ENCODE results near the gene ATP2A3.

The ATP2A3 gene

GRCh38 chr17:3972281-3972731 lies 8.1 kb upstream of the ATP2A3 start:
- peak; percentile 26 for DNase-seq

GRCh38 chr17:3970668-3971067 lies 6.4 kb upstream of the ATP2A3 start:
- no peak for DNase-seq

GRCh38 chr17:3969963-3970362 lies 5.7 kb upstream of the ATP2A3 start:
- DNase-seq, result no peak

GRCh38 chr17:3968886-3969524 lies 4.8 kb upstream of the ATP2A3 start:
- no peak for DNase-seq

GRCh38 chr17:3968015-3968414 lies 3.8 kb upstream of the ATP2A3 start:
- DNase-seq, result no peak

GRCh38 chr17:3966720-3967363 lies 2.6 kb upstream of the ATP2A3 start:
- DNase-seq, result no peak

GRCh38 chr17:3965118-3965800 lies 1.0 kb upstream of the ATP2A3 start:
- peak; percentile 72 for DNase-seq

GRCh38 chr17:3963237-3964201 lies 718 bp downstream of the ATP2A3 start:
- no peak for DNase-seq

GRCh38 chr17:3962965-3963236 lies 1.3 kb downstream of the ATP2A3 start:
- no peak for DNase-seq

GRCh38 chr17:3962217-3962964 lies 1.8 kb downstream of the ATP2A3 start:
- DNase-seq, result no peak

GRCh38 chr17:3961564-3962047 lies 2.6 kb downstream of the ATP2A3 start:
- DNase-seq, result peak; percentile 38

- peak; percentile 97 for DNase-seq
Measured at GRCh38 chr17:3960764-3961163, 3.5 kb downstream of the ATP2A3 start.

- DNase-seq, result no peak
Measured at GRCh38 chr17:3959921-3960601, 4.2 kb downstream of the ATP2A3 start.

GRCh38 chr17:3959295-3959899 lies 4.8 kb downstream of the ATP2A3 start:
- DNase-seq, result no peak

- no peak for DNase-seq
Measured at GRCh38 chr17:3957735-3958599, 6.3 kb downstream of the ATP2A3 start.

GRCh38 chr17:3956983-3957382 lies 7.3 kb downstream of the ATP2A3 start:
- DNase-seq, result no peak

- DNase-seq, result no peak
Measured at GRCh38 chr17:3956327-3956957, 7.8 kb downstream of the ATP2A3 start.

GRCh38 chr17:3955673-3955988 lies 8.6 kb downstream of the ATP2A3 start:
- peak; percentile 51 for DNase-seq

GRCh38 chr17:3954976-3955672 lies 9.1 kb downstream of the ATP2A3 start:
- no peak for DNase-seq

All from inflammatory macrophage treated with lipopolysaccharide for 4 hours (primary cell).